Uterus (tissue), 2 donors: ENCODE data around the gene RAB4B.

ENCODE experiments used
- CTCF ChIP-seq, 4 experiments: fragments of 200-600 bp in 2 of 4; fragments of 450-650 bp in 2 of 4; sonication (generic) in 2 of 4; IDR thresholded peaks; one replicate each; pipeline ENCODE4 v1.5.1; 2016 to 2019; ENCODE audit warnings: antibody characterized with exemption in 4 of 4, mild to moderate bottlenecking in 2 of 4, moderate library complexity in 1 of 4
- POLR2A ChIP-seq, 2 donors: fragments of 450-650 bp; IDR thresholded peaks; one replicate each; pipeline ENCODE4 v1.6.1; 2016; ENCODE audit warnings: antibody characterized with exemption in 2 of 2, mild to moderate bottlenecking in 1 of 2, moderate library complexity in 1 of 2

- TF ChIP-seq CTCF (IDR thresholded peaks at IDR 0.05) (no peak), POLR2A (IDR thresholded peaks at IDR 0.05) (no peak)
Observed at GRCh38 chr19:40739030-40739839, 38.8 kb upstream of the RAB4B start.
